Measurements from ENCODE around the gene LSM3.

Gene LSM3

GRCh38 chr3:14137445-14137844, 41.2 kb upstream of the LSM3 start:
- H2BK15ac ChIP-seq (ENCODE audit: low read length): no peak overlapping the region
- H3K14ac ChIP-seq (ENCODE audit: low read length): no peak overlapping the region
- peaks cover 29 to 100% of the 10 kb centered on the region in 2 donors for H3K36me3 ChIP-seq (replicated peaks in 1 of 2; ENCODE audit: control insufficient read depth in 2 of 2, insufficient read depth in 2 of 2, low read length in 2 of 2)
- H3K4me3 ChIP-seq (ENCODE audit: low read length in 2 of 2): no peak overlapping the region
- no peak overlapping the region for H3K4ac ChIP-seq (ENCODE audit: low read length)
- DNase-seq (ENCODE audit: low spot score): no peak
- H3K4me2 ChIP-seq (ENCODE audit: insufficient read depth, low read length, poor library complexity, severe bottlenecking): no peak overlapping the region
- no peak overlapping the region for H4K8ac ChIP-seq (ENCODE audit: low read depth, low read length)
- no peak overlapping the region for H3K18ac ChIP-seq (ENCODE audit: low read length)
- H2BK5ac ChIP-seq (ENCODE audit: low read length): no peak overlapping the region
- H2BK12ac ChIP-seq (ENCODE audit: low read length): no peak overlapping the region
- H2AK5ac ChIP-seq (ENCODE audit: low read depth, low read length): no peak overlapping the region
- WGBS, 2 donors (ENCODE audit: extremely low coverage in 2 of 2, insufficient read length in 2 of 2, insufficient replicate concordance in 1 of 2): no CpG with 5 or more reads among the region's 3 CpGs
- no peaks in the 10 kb centered on the region for H3K79me1 ChIP-seq (ENCODE audit: low read depth, low read length)
- H3K9me3 ChIP-seq (replicated peaks in 1 of 2; ENCODE audit: control insufficient read depth in 2 of 2, insufficient read depth in 1 of 2, low read depth in 1 of 2, low read length in 2 of 2): no peaks in the 10 kb centered on the region
- H3K27me3 ChIP-seq (ENCODE audit: control insufficient read depth in 3 of 3, insufficient read depth in 3 of 3, low read depth in 1 of 3, low read length in 3 of 3): no peaks in the 10 kb centered on the region
- H4K91ac ChIP-seq (ENCODE audit: low read depth, low read length, poor library complexity): no peak overlapping the region
- no peak overlapping the region for H2BK120ac ChIP-seq (ENCODE audit: low read depth, low read length)
- H2AFZ ChIP-seq (ENCODE audit: low read length): no peak overlapping the region
- H3K23ac ChIP-seq (ENCODE audit: low read depth, low read length, poor library complexity): no peak overlapping the region
- no peak overlapping the region for H3K9ac ChIP-seq (ENCODE audit: low read depth, low read length, poor library complexity)
- H3K4me1 ChIP-seq (ENCODE audit: control insufficient read depth in 2 of 2, insufficient read depth in 1 of 2, low read depth in 1 of 2, low read length in 2 of 2): no peaks in the 10 kb centered on the region
- H3K27ac ChIP-seq (replicated peaks; ENCODE audit: low read length): no peak overlapping the region

GRCh38 chr3:14138109-14138877, 40.3 kb upstream of the LSM3 start:
- Histone ChIP-seq H2AK5ac (ENCODE audit: low read depth, low read length) (no peak overlapping the region), H3K14ac (ENCODE audit: low read length) (peak overlapping the region; percentile 25), H4K8ac (ENCODE audit: low read depth, low read length) (no peak overlapping the region), H3K9ac (ENCODE audit: low read depth, low read length, poor library complexity) (no peak overlapping the region), H3K27ac (replicated peaks; ENCODE audit: low read length) (no peak overlapping the region), H2AFZ (ENCODE audit: low read length) (no peak overlapping the region), H3K18ac (ENCODE audit: low read length) (no peak overlapping the region), H4K91ac (ENCODE audit: low read depth, low read length, poor library complexity) (no peak overlapping the region), H3K27me3 (ENCODE audit: control insufficient read depth in 3 of 3, insufficient read depth in 3 of 3, low read depth in 1 of 3, low read length in 3 of 3) (no peaks in the 10 kb centered on the region), H3K36me3 (replicated peaks in 1 of 2; ENCODE audit: control insufficient read depth in 2 of 2, insufficient read depth in 2 of 2, low read length in 2 of 2) (peaks cover 23 to 100% of the 10 kb centered on the region in 2 donors), H3K4me2 (ENCODE audit: insufficient read depth, low read length, poor library complexity, severe bottlenecking) (no peak overlapping the region), H2BK15ac (ENCODE audit: low read length) (no peak overlapping the region), H2BK5ac (ENCODE audit: low read length) (no peak overlapping the region), H3K79me1 (ENCODE audit: low read depth, low read length) (no peaks in the 10 kb centered on the region), H2BK12ac (ENCODE audit: low read length) (no peak overlapping the region), H3K9me3 (replicated peaks in 1 of 2; ENCODE audit: control insufficient read depth in 2 of 2, insufficient read depth in 1 of 2, low read depth in 1 of 2, low read length in 2 of 2) (no peaks in the 10 kb centered on the region), H3K23ac (ENCODE audit: low read depth, low read length, poor library complexity) (peak overlapping the region; percentile 29), H3K4ac (ENCODE audit: low read length) (no peak overlapping the region), H3K4me1 (ENCODE audit: control insufficient read depth in 2 of 2, insufficient read depth in 1 of 2, low read depth in 1 of 2, low read length in 2 of 2) (no peaks in the 10 kb centered on the region), H3K4me3 (ENCODE audit: low read length in 2 of 2) (no peak overlapping the region), H2BK120ac (ENCODE audit: low read depth, low read length) (no peak overlapping the region)
- DNase-seq (ENCODE audit: low spot score): no peak
- no CpG with 5 or more reads among the region's 16 CpGs for WGBS, 2 donors (ENCODE audit: extremely low coverage in 2 of 2, insufficient read length in 2 of 2, insufficient replicate concordance in 1 of 2)

- no peak overlapping the region for H4K91ac ChIP-seq (ENCODE audit: low read depth, low read length, poor library complexity)
- no peak overlapping the region for H2AFZ ChIP-seq (ENCODE audit: low read length)
- peak overlapping the region; percentile 29 for H3K23ac ChIP-seq (ENCODE audit: low read depth, low read length, poor library complexity)
- H3K27me3 ChIP-seq (ENCODE audit: control insufficient read depth in 3 of 3, insufficient read depth in 3 of 3, low read depth in 1 of 3, low read length in 3 of 3): no peaks in the 10 kb centered on the region
- H2BK15ac ChIP-seq (ENCODE audit: low read length): no peak overlapping the region
- no peak overlapping the region for H4K8ac ChIP-seq (ENCODE audit: low read depth, low read length)
- H3K4me1 ChIP-seq (ENCODE audit: control insufficient read depth in 2 of 2, insufficient read depth in 1 of 2, low read depth in 1 of 2, low read length in 2 of 2): peaks cover 2 to 3% of the 10 kb centered on the region in 2 donors
- H2BK5ac ChIP-seq (ENCODE audit: low read length): no peak overlapping the region
- H3K4ac ChIP-seq (ENCODE audit: low read length): no peak overlapping the region
- no peak overlapping the region for H3K4me3 ChIP-seq (ENCODE audit: low read length in 2 of 2)
- no peaks in the 10 kb centered on the region for H3K79me1 ChIP-seq (ENCODE audit: low read depth, low read length)
- H3K18ac ChIP-seq (ENCODE audit: low read length): no peak overlapping the region
- H2BK12ac ChIP-seq (ENCODE audit: low read length): peak overlapping the region; percentile 16
- peaks cover 19 to 97% of the 10 kb centered on the region in 2 donors for H3K36me3 ChIP-seq (replicated peaks in 1 of 2; ENCODE audit: control insufficient read depth in 2 of 2, insufficient read depth in 2 of 2, low read length in 2 of 2)
- H2AK5ac ChIP-seq (ENCODE audit: low read depth, low read length): peak overlapping the region; percentile 18
- H3K4me2 ChIP-seq (ENCODE audit: insufficient read depth, low read length, poor library complexity, severe bottlenecking): no peak overlapping the region
- H3K9me3 ChIP-seq (replicated peaks in 1 of 2; ENCODE audit: control insufficient read depth in 2 of 2, insufficient read depth in 1 of 2, low read depth in 1 of 2, low read length in 2 of 2): no peaks in the 10 kb centered on the region
- H3K27ac ChIP-seq (replicated peaks; ENCODE audit: low read length): no peak overlapping the region
- no peak overlapping the region for H3K14ac ChIP-seq (ENCODE audit: low read length)
- H2BK120ac ChIP-seq (ENCODE audit: low read depth, low read length): no peak overlapping the region
- H3K9ac ChIP-seq (ENCODE audit: low read depth, low read length, poor library complexity): no peak overlapping the region
- DNase-seq (ENCODE audit: low spot score): no peak
- no CpG with 5 or more reads among the region's 14 CpGs for WGBS, 2 donors (ENCODE audit: extremely low coverage in 2 of 2, insufficient read length in 2 of 2, insufficient replicate concordance in 1 of 2)
Observed at GRCh38 chr3:14138878-14139655, 39.5 kb upstream of the LSM3 start.

GRCh38 chr3:14139771-14140170, 38.8 kb upstream of the LSM3 start:
- peaks cover 6 to 8% of the 10 kb centered on the region in 2 donors for H3K4me1 ChIP-seq (ENCODE audit: control insufficient read depth in 2 of 2, insufficient read depth in 1 of 2, low read depth in 1 of 2, low read length in 2 of 2)
- H3K36me3 ChIP-seq (replicated peaks in 1 of 2; ENCODE audit: control insufficient read depth in 2 of 2, insufficient read depth in 2 of 2, low read length in 2 of 2): peaks cover 13 to 92% of the 10 kb centered on the region in 2 donors

More at GRCh38 chr3:14139771-14140170, 38.8 kb upstream of the LSM3 start:
- Histone ChIP-seq H2BK15ac (ENCODE audit: low read length) (no peak overlapping the region), H3K27ac (replicated peaks; ENCODE audit: low read length) (no peak overlapping the region), H4K8ac (ENCODE audit: low read depth, low read length) (no peak overlapping the region), H3K4me2 (ENCODE audit: insufficient read depth, low read length, poor library complexity, severe bottlenecking) (no peak overlapping the region), H3K9ac (ENCODE audit: low read depth, low read length, poor library complexity) (no peak overlapping the region), H3K18ac (ENCODE audit: low read length) (no peak overlapping the region), H3K23ac (ENCODE audit: low read depth, low read length, poor library complexity) (no peak overlapping the region), H2AFZ (ENCODE audit: low read length) (no peak overlapping the region), H2BK5ac (ENCODE audit: low read length) (no peak overlapping the region), H3K79me1 (ENCODE audit: low read depth, low read length) (no peaks in the 10 kb centered on the region), H3K27me3 (ENCODE audit: control insufficient read depth in 3 of 3, insufficient read depth in 3 of 3, low read depth in 1 of 3, low read length in 3 of 3) (no peaks in the 10 kb centered on the region), H4K91ac (ENCODE audit: low read depth, low read length, poor library complexity) (no peak overlapping the region), H3K9me3 (replicated peaks in 1 of 2; ENCODE audit: control insufficient read depth in 2 of 2, insufficient read depth in 1 of 2, low read depth in 1 of 2, low read length in 2 of 2) (no peaks in the 10 kb centered on the region), H3K4ac (ENCODE audit: low read length) (no peak overlapping the region), H3K14ac (ENCODE audit: low read length) (no peak overlapping the region), H2AK5ac (ENCODE audit: low read depth, low read length) (no peak overlapping the region), H3K4me3 (ENCODE audit: low read length in 2 of 2) (no peak overlapping the region), H2BK12ac (ENCODE audit: low read length) (no peak overlapping the region), H2BK120ac (ENCODE audit: low read depth, low read length) (no peak overlapping the region)
- DNase-seq (ENCODE audit: low spot score): no peak
- WGBS, 2 donors (ENCODE audit: extremely low coverage in 2 of 2, insufficient read length in 2 of 2, insufficient replicate concordance in 1 of 2): no CpG with 5 or more reads among the region's 5 CpGs
